HS-5 (cell line): ENCODE data around the gene NAALAD2.
"Not testable (repeated sequence)": the region's sequence is repeated elsewhere in the genome, so short reads cannot be mapped to it uniquely, and the experiment has no call there.

ENCODE experiments used
- DNase-seq: peaks from one replicate; pipeline ENCODE4 v3.0.0-alpha.2; 2012; ENCODE audit warnings: low read depth

The NAALAD2 gene

GRCh38 chr11:90192869-90193582, 58.6 kb downstream of the NAALAD2 start:
- DNase-seq: no peak

- no peak for DNase-seq
Measured at GRCh38 chr11:90197377-90197776, 62.9 kb downstream of the NAALAD2 start.

GRCh38 chr11:90202342-90202741, 67.9 kb downstream of the NAALAD2 start:
- DNase-seq: no peak

- DNase-seq: no peak
Measured at GRCh38 chr11:90204407-90204806, 69.9 kb downstream of the NAALAD2 start.

GRCh38 chr11:90204832-90205646, 70.6 kb downstream of the NAALAD2 start:
- no peak for DNase-seq

- not testable (repeated sequence) for DNase-seq
Measured at GRCh38 chr11:90207992-90208391, 73.5 kb downstream of the NAALAD2 start.

GRCh38 chr11:90208857-90209256, 74.4 kb downstream of the NAALAD2 start:
- DNase-seq: no peak

- no peak for DNase-seq
Measured at GRCh38 chr11:90213322-90213721, 78.9 kb downstream of the NAALAD2 start.

- DNase-seq: no peak
Measured at GRCh38 chr11:90216611-90217010, 82.1 kb downstream of the NAALAD2 start.

- no peak for DNase-seq
Measured at GRCh38 chr11:90218606-90219005, 84.1 kb downstream of the NAALAD2 start.

GRCh38 chr11:90219438-90219837, 85.0 kb downstream of the NAALAD2 start:
- DNase-seq: no peak

- peak; percentile 42 for DNase-seq
Measured at GRCh38 chr11:90220391-90220790, 85.9 kb downstream of the NAALAD2 start.

GRCh38 chr11:90221803-90222458, 87.5 kb downstream of the NAALAD2 start:
- DNase-seq: no peak

- DNase-seq: peak; percentile 60
Measured at GRCh38 chr11:90222459-90223247, 88.2 kb downstream of the NAALAD2 start, which contains the start of gene CHORDC1. Gene CHORDC1, minus strand, starts transcription at chr11:90223049. Its CDS starts 95 bp downstream, at chr11:90222954.

GRCh38 chr11:90223248-90223585, 88.8 kb downstream of the NAALAD2 start:
- no peak for DNase-seq

- no peak for DNase-seq
Measured at GRCh38 chr11:90228056-90228455, 93.6 kb downstream of the NAALAD2 start.

- no peak for DNase-seq
Measured at GRCh38 chr11:90229791-90230190, 95.3 kb downstream of the NAALAD2 start.

- DNase-seq: no peak
Measured at GRCh38 chr11:90234977-90235376, 100.5 kb downstream of the NAALAD2 start.

- DNase-seq: no peak
Measured at GRCh38 chr11:90235526-90235925, 101.1 kb downstream of the NAALAD2 start.

GRCh38 chr11:90237004-90237403, 102.5 kb downstream of the NAALAD2 start:
- DNase-seq: no peak

- not testable (repeated sequence) for DNase-seq
Measured at GRCh38 chr11:90239967-90240636, 105.6 kb downstream of the NAALAD2 start.
